HG02943 (cell line): Measurements from ENCODE around the gene KMT2D.

Experiments
- ATAC-seq: cut with Tn5 transposase; IDR thresholded peaks from one replicate; pipeline ENCODE4 v1.9.1; 2021; ENCODE audit warnings: mild to moderate bottlenecking, low read depth, moderate library complexity; ENCODE audit not compliant: unreplicated experiment

KMT2D gene

DNA sequence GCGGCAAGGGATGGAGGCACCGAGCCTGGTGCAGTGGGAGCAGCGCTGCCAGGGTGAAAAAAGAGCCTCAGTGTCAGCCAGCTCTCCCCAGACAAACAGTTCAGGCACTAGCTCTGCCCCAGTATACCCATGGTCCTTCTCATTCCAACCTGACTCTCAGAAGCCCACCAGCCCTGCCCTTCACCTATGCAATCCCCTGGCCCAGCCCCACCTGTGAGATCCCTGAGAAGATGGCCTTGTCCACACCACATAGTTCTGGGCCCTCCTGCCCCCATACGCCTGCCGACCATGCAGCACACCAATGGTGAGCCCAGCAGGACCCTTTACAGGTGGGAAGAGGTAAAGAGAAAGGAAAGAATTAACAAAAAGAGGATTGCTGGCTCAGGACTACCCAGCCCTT, 6.5 kb downstream of the KMT2D start:
- ATAC-seq, result no peak

DNA sequence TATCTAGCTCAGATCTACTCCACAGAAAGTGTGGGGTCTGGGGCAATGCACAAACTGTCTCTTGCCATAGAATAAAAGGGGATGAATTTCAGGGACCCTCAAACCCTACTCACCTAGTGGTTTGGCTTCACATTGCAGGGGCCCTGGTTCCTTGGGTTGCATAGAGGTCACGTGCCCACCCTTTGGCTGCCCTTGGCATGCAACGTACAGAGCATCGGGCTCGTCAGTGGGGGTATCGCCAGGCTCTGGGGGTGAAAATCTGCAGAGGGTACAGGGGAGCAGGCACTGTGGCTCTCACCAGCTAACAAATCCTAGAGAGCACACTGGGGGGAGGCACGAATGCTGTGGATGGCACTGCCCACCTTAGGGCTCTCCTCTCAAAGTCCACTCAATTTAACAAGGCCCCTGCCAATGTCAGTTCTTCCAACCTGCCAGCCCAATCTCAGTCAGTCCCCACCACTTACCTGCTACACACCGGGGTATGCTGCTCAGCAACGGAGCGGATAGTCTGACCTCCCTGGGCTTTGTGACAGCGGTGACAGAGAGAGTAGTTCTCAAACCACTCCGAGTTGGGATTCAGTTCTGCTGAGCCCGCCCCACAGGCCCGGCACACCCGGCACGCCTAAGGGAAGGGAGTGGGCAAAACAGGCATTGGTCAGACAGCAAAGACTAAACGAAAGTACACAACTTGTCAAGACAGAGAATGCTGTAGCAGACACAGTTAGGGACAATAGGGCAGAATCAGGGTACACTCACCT, 8.0 kb downstream of the KMT2D start:
- ATAC-seq, result no peak

DNA sequence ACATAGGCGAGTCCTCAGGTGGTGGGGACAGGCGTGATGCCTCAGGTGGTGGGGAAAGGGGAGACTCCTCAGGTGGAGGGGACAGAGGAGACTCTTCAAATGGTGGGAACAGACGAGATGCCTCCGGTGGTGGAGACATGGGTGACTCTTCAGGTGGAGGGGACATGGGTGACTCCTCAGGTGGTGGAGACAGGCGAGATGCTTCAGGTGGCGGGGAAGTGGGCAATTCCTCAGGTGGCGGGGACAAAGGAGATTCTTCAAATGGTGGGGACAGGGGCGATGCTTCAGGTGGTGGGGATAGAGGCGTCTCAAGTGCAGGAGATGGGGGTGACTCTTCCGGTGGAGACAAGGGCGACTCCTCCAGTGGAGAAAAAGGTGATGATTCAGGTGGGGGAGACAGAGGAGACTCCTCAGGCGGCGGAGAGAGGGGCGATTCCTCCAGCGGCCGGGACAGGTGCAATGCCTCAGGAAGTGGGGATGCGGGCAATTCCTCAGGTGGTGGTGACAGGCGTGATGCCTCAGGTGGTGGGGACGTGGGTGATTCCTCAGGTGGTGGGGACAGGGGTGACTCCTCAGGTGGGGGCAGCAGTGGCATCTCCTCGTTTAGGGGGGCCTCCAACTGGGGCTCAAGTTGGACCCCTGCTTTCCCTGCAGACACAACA, 8.7 kb downstream of the KMT2D start:
- ATAC-seq, result no peak

DNA sequence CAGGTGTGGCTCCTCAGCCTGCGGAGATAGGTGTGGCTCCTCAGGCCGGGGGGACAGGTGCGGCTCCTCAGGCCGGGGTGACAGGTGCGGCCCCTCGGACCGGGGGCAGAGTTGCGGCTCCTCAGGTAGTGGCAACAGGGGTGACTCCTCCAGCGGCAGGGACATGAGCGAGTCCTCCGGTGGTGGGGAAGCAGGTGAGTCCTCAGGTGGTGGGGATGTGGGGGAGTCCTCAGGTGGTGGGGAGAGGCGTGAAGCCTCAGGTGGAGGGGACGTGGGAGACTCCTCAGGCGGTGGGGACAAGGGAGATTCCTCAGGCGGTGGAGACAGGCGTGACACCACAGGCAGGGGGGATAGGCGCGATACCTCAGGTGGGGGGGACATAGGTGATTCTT, 9.2 kb downstream of the KMT2D start:
- ATAC-seq, result no peak

DNA sequence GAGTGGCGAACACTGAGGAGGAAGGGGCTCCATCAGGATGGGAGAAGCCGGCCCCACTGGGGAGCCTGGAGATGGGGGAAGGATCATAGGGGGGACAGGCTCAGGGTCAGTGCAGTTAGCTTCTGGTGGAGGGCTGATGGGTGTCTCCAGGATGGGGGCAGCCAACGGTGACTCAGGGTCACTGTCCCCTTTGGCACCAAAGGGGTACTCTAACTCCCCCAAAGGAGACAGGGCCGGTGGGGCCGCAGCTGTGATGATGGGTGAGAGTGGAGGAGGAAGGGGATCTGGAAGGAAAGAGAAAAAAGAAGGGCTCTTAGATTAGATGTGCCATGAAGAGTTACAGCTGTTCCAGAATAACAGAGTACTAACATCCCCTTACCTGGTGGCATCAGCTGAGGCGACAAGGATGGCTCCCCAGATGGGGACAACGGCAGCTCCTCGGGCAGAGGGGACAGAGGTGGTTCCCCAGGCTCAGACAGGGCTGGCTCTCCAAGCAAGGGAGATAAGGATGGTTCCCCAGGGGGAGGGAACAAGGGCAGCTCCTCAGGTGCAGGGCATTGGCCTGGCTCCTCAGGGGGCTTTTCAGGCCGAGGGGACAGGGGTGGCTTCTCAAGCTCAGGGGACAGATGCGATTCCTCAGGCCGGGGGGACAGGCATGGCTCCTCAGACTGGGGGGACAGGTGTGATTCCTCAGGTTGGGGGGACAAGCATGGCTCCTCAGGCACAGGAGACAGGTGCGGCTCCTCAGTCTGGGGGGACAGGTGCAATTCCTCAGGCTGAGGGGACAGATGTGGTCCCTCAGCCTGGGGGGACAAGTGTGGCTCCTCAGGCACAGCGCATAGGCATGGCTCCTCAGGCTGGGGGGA, 9.9 kb downstream of the KMT2D start:
- ATAC-seq, result no peak

- ATAC-seq, result no peak
These were observed 10.9 kb downstream of the KMT2D start for GRCh38 chr12:49049566-49050224.

- no peak for ATAC-seq
These were observed 11.6 kb downstream of the KMT2D start for GRCh38 chr12:49048953-49049352.

- ATAC-seq, result no peak
These were observed 14.3 kb downstream of the KMT2D start for GRCh38 chr12:49046129-49046895.

DNA sequence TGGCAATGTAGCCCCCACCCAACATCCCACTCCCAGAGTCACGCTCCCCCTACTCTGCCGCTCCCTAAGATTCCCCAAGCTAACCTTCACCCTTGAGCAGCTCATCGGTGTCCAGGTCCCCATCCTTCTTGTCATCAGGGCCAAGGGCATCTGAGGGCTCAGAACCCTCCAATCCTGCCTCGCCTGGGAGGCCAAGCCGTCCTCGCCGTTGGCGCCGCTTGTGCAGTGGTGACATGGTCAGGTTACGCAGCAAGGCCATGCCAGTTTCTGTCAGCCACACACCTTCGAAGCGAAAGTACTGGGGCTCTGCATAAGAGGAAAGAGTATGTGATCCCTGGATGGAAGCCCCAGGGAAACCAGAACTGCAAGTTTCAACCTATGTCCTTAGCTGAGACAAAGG, 15.9 kb downstream of the KMT2D start:
- ATAC-seq, result no peak

DNA sequence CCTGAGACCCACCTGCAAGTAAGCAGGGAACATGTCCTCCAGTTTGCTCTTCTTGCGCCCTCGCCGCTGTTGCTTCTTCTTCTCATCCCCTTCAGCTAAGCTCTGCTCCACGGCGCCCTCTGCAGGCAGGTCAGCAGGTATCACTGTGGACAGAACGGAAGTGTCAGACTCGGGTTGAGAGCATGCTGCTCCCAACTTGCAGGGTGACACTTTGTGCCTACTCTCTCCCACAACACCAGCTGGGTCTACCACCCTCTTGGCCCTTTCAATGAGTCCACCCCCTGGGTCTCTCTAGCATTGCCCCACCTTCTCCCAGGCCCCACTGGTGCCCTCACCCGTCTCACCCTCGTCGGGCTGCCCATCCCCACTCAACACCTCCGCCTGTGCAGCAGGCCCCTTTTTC, 16.7 kb downstream of the KMT2D start:
- no peak for ATAC-seq

DNA sequence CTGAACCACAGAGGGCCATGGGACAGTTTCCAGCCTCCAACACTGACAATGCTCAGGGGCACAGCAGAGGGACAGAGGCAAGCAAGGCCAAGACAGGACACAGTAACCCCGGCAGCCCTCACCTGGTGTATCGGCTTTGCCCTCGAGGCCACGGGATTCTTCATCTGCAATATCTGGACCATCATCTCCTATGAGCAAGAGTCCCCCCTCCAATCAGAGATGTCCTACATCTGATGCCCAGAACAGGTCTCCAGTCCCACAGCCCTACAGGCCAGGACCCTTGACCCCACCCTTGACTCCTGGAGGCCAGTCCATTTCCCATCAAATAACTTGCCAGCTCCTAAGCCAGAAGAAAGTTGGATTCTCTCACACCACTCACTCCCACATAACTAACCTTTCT, 17.4 kb downstream of the KMT2D start:
- no peak for ATAC-seq

DNA sequence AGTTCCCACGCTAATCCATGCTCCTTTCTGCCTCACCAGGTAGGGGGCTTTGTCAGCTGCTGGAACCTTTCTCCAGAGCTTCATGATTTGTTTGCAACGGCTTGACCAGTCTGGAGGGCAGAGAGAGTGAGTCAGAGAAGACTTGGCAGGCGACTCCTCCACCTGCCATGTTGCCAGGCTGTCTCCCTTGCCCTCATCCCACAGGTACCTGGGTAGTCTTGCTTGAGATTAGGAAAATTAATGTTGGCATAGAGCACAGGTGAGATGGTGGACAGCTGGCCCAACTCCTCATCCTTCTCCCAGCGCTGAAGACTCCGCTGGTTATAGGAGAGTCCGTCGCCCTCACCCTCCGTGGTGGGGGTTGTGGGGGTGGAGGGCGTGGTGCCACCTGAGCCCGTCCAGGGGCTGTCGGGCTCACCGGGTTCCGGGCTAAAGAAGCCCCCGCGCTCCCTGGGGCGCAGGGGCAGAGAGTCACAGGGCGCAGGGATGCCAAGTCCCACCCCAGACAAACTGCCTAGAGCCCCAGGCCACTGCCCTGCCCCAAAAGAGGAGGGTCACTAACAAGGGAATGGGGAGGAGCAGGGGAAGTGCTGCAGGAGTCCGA, 18.6 kb downstream of the KMT2D start:
- no peak for ATAC-seq

DNA sequence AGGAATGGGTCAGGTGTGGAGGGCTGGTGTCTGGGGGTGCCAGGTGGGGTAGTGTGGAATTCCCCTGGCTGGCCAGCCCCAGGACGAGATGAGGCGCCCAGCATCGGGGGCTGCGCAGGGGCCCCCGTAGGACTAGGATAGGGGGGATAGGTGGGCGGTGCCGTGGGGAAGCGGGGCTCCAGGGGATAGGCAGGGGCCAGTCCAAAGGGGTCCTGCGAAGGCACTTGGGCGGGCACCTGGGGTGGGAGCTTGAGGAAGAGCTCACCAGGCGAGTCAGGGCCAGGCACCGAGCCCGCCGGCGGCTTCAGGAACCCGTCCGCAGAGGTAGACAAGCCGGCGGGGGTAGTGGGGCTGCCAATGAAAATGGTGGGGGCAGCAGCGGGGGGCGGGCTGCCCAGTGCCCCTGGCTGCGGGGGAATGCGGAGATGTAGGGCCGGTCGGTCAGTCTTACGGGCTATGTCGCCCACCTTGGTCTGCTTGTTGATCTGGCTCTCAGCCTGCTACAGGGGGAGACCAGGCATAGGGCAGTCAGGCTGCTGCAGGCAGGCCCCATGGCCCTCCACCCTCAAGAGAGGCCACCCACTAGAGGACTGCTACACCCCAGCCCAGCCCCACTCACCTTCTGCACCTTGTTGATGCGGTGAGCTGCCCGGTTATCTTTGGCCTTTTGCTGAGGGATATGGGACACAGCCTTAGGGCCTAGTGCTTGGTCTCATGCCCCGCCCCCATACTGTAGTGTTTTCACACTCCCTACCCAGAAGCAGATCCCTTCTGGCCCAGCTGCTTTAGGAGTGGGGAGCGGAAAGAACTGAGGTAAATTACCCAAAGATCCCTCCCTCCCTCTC, 19.3 kb downstream of the KMT2D start:
- no peak for ATAC-seq

DNA sequence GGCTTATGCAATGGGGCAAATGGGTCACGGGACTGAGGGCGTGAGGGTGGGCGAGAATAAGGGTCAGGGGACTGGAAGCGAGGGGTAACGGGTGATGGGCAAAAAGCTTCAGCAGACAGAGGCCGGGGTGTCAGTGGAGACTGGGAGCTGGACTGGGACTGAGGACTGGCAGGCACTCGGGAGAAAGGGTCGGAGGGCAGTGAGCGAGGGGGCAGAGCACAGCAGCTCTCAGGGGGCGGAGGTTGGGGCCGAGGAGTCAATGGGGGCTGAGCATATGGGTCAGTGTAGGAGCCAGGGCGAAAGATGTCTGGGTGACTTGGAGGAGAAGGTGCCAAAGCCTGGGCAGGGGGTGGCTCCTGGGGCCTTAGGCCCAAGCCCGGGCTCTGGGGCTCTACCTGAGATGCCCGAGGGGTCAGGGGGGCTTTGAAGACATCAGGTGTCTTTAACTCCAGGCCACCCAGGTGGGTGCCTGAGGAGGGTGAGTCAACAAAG, 20.2 kb downstream of the KMT2D start:
- ATAC-seq, result no peak

DNA sequence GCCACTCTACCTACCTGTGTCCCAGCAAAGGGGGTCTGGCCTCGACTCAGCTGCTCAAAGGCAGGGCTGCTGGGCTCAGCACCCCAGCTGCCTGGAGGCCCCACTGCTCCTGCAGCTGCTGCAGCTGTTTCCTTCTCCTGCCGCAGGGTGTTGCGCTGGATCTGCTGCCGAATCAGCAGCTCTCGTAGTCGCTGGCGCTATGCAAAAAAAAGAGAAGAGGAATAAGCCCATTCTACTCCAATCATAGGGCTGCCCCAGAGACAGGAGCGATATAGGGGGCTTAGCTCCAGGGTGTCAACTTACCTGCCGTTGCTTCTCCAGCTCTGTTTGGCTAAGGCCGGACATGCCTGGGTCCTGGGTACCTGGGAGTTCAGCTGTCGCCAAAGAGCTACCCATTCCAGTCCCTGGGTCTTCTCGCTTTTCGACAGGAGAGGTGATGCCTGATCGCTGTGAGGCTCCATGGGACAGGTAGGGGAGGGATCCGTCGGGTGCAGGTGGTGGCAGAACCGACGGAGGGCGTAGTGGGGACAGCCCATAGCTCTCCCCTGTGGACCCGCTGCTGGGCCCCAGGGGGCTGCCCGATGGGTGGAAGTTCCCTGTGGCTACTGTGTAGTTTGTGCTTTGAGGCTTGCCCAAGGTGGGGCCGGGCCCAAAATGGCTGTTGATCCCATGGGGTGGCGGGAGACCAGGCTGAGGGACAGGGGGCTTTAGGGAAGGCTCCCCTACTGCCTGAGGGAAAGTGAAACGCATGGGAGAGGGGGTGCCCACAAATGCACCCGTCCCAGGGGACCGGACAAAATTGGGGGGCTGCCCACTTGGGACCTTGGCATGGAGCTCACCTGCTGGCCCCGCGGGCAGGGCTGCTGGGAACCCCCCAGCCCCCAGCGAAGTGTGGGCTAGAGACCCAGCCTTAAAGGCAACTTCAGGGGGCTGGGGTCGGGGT, 20.9 kb downstream of the KMT2D start:
- ATAC-seq, result no peak

GRCh38 chr12:49038291-49038955, 22.2 kb downstream of the KMT2D start:
- ATAC-seq, result no peak

- ATAC-seq, result no peak
These were observed 22.7 kb downstream of the KMT2D start for GRCh38 chr12:49037947-49038237.
